Measurements from ENCODE around the gene GABRA4. TPM values are rescaled to one million over a fixed set of nuclear protein-coding genes. Genes with fewer than 3 reads are reported as not detected.

Gene GABRA4
- total and polyA plus RNA-seq, 2 experiments from 2014 or later, result 1.5 to 1.9 TPM

DNA sequence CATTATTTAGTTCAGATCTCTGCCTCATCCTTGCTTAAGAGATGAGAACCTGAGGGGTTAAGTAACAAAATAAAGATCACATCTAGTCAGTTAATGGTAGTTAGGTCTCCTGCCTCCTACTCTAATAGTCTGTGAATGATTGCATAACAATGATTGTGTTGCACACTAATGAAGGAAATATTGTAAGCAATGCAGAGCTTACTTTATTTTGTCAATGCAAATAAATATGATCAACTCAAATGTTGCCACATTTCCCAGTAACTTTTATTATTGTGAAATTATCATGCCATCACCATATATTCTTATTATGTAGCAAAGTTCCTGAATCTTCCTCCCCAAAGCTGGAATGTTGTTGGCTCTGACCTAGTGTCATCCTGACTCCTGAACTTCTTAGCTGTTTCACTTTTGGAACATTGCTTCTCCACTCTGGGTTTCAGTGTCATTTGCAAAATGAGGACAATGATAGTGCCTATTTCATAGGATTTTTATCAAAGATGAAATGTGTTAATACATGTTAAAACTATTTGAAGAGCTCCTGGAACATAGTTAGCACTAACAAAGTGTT is 17.0 kb upstream of the GABRA4 start (continued):
- no peak for TF ChIP-seq REST (IDR thresholded peaks at IDR 0.05; ENCODE audit: unreplicated experiment)
- TF ChIP-seq JUNB (IDR thresholded peaks at IDR 0.05; ENCODE audit: unreplicated experiment), result no peak
- TF ChIP-seq, protein P1, sequence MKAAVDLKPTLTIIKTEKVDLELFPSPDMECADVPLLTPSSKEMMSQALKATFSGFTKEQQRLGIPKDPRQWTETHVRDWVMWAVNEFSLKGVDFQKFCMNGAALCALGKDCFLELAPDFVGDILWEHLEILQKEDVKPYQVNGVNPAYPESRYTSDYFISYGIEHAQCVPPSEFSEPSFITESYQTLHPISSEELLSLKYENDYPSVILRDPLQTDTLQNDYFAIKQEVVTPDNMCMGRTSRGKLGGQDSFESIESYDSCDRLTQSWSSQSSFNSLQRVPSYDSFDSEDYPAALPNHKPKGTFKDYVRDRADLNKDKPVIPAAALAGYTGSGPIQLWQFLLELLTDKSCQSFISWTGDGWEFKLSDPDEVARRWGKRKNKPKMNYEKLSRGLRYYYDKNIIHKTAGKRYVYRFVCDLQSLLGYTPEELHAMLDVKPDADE (IDR thresholded peaks at IDR 0.05), result no peak
- TF ChIP-seq EZH2 (IDR thresholded peaks at IDR 0.05; ENCODE audit: low read depth, unreplicated experiment), result no peak

DNA sequence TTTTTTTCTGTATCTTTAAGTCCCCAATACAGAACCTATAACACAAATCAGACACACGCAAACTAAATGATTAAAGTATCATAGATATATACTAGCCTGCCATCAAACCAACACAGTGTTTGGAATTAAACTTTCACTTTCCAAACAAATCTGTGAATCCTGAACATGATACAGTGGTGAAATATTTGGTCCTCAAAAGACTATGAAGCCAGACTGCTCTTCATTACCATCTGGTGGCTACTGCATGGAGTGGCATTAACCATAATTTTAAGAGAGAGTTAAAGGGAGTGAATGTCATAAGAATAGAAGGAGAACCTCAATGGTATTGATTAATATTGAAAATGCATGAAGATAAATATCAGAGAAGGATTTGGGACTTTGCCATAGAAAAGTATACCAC is 9.2 kb upstream of the GABRA4 start:
- H3K36me3 ChIP-seq (ENCODE audit: insufficient read depth), result no peaks in the 10 kb centered on the region
- H2AFZ ChIP-seq, result no peak overlapping the region
- Mint-ChIP-seq H3K27me3 (ENCODE audit: insufficient read depth, low read depth, poor library complexity) (no peaks in the 10 kb centered on the region), H3K27ac (no peak overlapping the region), H3K36me3 (ENCODE audit: low read depth) (no peaks in the 10 kb centered on the region), H3K4me3 (no peak overlapping the region), H3K9me3 (no peaks in the 10 kb centered on the region), H3K4me1 (peaks cover 4% of the 10 kb centered on the region; the same call in 2 of the 3 replicates)
- H3K79me2 ChIP-seq (replicated peaks; ENCODE audit: insufficient read depth), result no peaks in the 10 kb centered on the region
- no peak for TF ChIP-seq CREB1 (CRISPR knock-in tag; IDR thresholded peaks at IDR 0.05; ENCODE audit: low read depth)
- no peak for TF ChIP-seq EZH2 (IDR thresholded peaks at IDR 0.05; ENCODE audit: low read depth, unreplicated experiment)
- TF ChIP-seq NANOG (IDR thresholded peaks at IDR 0.05; ENCODE audit: borderline replicate concordance), result no peak
- TF ChIP-seq, protein P1 (IDR thresholded peaks at IDR 0.05), result no peak
- no peak for TF ChIP-seq ZNF331 (CRISPR knock-in tag; IDR thresholded peaks at IDR 0.05; ENCODE audit: low read depth)
- TF ChIP-seq, protein P2, sequence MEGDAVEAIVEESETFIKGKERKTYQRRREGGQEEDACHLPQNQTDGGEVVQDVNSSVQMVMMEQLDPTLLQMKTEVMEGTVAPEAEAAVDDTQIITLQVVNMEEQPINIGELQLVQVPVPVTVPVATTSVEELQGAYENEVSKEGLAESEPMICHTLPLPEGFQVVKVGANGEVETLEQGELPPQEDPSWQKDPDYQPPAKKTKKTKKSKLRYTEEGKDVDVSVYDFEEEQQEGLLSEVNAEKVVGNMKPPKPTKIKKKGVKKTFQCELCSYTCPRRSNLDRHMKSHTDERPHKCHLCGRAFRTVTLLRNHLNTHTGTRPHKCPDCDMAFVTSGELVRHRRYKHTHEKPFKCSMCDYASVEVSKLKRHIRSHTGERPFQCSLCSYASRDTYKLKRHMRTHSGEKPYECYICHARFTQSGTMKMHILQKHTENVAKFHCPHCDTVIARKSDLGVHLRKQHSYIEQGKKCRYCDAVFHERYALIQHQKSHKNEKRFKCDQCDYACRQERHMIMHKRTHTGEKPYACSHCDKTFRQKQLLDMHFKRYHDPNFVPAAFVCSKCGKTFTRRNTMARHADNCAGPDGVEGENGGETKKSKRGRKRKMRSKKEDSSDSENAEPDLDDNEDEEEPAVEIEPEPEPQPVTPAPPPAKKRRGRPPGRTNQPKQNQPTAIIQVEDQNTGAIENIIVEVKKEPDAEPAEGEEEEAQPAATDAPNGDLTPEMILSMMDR (conservative IDR thresholded peaks at IDR 0.05; ENCODE audit: low read depth in 2 of 2), result peak; percentile 40 to 54
- no peak for TF ChIP-seq ZNF114 (CRISPR knock-in tag; IDR thresholded peaks at IDR 0.05)
- H3K27me3 ChIP-seq (ENCODE audit: insufficient read depth), result no peaks in the 10 kb centered on the region
- no peaks in the 10 kb centered on the region for H3F3A ChIP-seq (replicated peaks; ENCODE audit: low read depth)
- peaks cover 3% of the 10 kb centered on the region; the same call in 1 of the 2 replicates for H3K4me1 ChIP-seq (ENCODE audit: insufficient read depth)
- H4K20me1 ChIP-seq (replicated peaks; ENCODE audit: insufficient read depth), result no peaks in the 10 kb centered on the region
- H3K4me2 ChIP-seq, result no peak overlapping the region
- no peaks in the 10 kb centered on the region for H3K9me2 ChIP-seq (ENCODE audit: insufficient read depth)
- no peak overlapping the region for H3K4me3 ChIP-seq
- H3K27ac ChIP-seq (ENCODE audit: low read depth), result no peak overlapping the region
- DNase-seq (ENCODE audit: low spot score), result peak; percentile 23
- no peak for ATAC-seq
